GM23338 (cell line): ENCODE measurements around the gene SIDT1.

Experiments used
- CREB1 ChIP-seq: fragments of 250-450 bp; sonication (Bioruptor Pico); IDR thresholded peaks from 2 replicates; pipeline ENCODE4 v1.5.0; 2020; ENCODE audit warnings: low read depth, mild to moderate bottlenecking, moderate library complexity
- EZH2 ChIP-seq: fragments of 200-600 bp; sonication (generic); IDR thresholded peaks from one replicate; pipeline ENCODE4 v1.8.0; 2017; ENCODE audit warnings: antibody characterized with exemption, mild to moderate bottlenecking, low read depth; ENCODE audit not compliant: unreplicated experiment
- EZH2phosphoT487 ChIP-seq: fragments of 200-600 bp; sonication (generic); IDR thresholded peaks from one replicate; pipeline ENCODE4 v1.8.1; 2018; ENCODE audit warnings: antibody characterized with exemption; ENCODE audit not compliant: unreplicated experiment
- JUNB ChIP-seq: IDR thresholded peaks from one replicate; pipeline ENCODE4 v1.6.1; 2016; ENCODE audit warnings: antibody characterized with exemption; ENCODE audit not compliant: unreplicated experiment
- NANOG ChIP-seq: IDR thresholded peaks from 2 replicates; pipeline ENCODE4 v1.6.1; 2016; ENCODE audit warnings: antibody characterized with exemption, borderline replicate concordance
- POLR2AphosphoS5 ChIP-seq: IDR thresholded peaks from 2 replicates; pipeline ENCODE4 v1.6.1; 2016; ENCODE audit warnings: antibody characterized with exemption, low read depth
- REST ChIP-seq: IDR thresholded peaks from one replicate; pipeline ENCODE4 v1.6.1; 2018; ENCODE audit warnings: antibody characterized with exemption; ENCODE audit not compliant: unreplicated experiment
- ZNF114 ChIP-seq: fragments of 250-450 bp; sonication (Bioruptor Pico); IDR thresholded peaks from 2 replicates; pipeline ENCODE4 v1.5.0; 2020; ENCODE audit warnings: mild to moderate bottlenecking, moderate library complexity
- TF ChIP-seq, protein P1 (sequence below), 2 experiments: fragments of 200-600 bp in 1 of 2; sonication (generic) in 1 of 2; conservative IDR thresholded peaks; 2 replicates each; pipeline versions ENCODE4 v1.5.1 to v1.6.1; 2016 to 2017; ENCODE audit warnings: antibody characterized with exemption in 2 of 2, low read depth in 2 of 2, mild to moderate bottlenecking in 2 of 2, moderate library complexity in 1 of 2

GRCh38 chr3:113501597-113501996 lies 30.8 kb upstream of the SIDT1 start:
- TF ChIP-seq EZH2 = no peak
- TF ChIP-seq, protein P1, sequence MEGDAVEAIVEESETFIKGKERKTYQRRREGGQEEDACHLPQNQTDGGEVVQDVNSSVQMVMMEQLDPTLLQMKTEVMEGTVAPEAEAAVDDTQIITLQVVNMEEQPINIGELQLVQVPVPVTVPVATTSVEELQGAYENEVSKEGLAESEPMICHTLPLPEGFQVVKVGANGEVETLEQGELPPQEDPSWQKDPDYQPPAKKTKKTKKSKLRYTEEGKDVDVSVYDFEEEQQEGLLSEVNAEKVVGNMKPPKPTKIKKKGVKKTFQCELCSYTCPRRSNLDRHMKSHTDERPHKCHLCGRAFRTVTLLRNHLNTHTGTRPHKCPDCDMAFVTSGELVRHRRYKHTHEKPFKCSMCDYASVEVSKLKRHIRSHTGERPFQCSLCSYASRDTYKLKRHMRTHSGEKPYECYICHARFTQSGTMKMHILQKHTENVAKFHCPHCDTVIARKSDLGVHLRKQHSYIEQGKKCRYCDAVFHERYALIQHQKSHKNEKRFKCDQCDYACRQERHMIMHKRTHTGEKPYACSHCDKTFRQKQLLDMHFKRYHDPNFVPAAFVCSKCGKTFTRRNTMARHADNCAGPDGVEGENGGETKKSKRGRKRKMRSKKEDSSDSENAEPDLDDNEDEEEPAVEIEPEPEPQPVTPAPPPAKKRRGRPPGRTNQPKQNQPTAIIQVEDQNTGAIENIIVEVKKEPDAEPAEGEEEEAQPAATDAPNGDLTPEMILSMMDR (conservative IDR thresholded peaks at IDR 0.05; ENCODE audit: low read depth in 2 of 2) = no peak
- TF ChIP-seq POLR2AphosphoS5 = no peak
- TF ChIP-seq JUNB = no peak
- TF ChIP-seq REST = no peak
- no peak for TF ChIP-seq NANOG
- TF ChIP-seq EZH2phosphoT487 = no peak
- no peak for TF ChIP-seq CREB1 (CRISPR knock-in tag)
- no peak for TF ChIP-seq ZNF114
